Left ventricle myocardium inferior (tissue), 1 donor: Measurements from ENCODE around the gene CPPED1. TPM values are rescaled to one million over a fixed set of nuclear protein-coding genes. Genes with fewer than 3 reads are reported as not detected.

ENCODE experiments used
- DNase-seq: peaks from one replicate; pipeline ENCODE4 v3.0.0-alpha.2; 2020
- H3K27ac ChIP-seq: fragments of 200-600 bp; replicated peaks from 2 replicates; pipeline ENCODE4 v1.8.0; 2021
- H3K27me3 ChIP-seq: fragments of 200-600 bp; 2 replicates; pipeline ENCODE4 v1.8.0; 2021; ENCODE audit warnings: low read depth
- H3K36me3 ChIP-seq: fragments of 200-600 bp; 2 replicates; pipeline ENCODE4 v1.8.0; 2021
- H3K4me1 ChIP-seq: fragments of 200-600 bp; 2 replicates; pipeline ENCODE4 v1.8.0; 2021
- H3K4me3 ChIP-seq: fragments of 200-600 bp; 2 replicates; pipeline ENCODE4 v1.8.0; 2021; ENCODE audit warnings: mild to moderate bottlenecking, moderate library complexity
- H3K9me3 ChIP-seq: fragments of 200-600 bp; replicated peaks from 2 replicates; pipeline ENCODE4 v1.8.0; 2021
- intact Hi-C: fragments of 100-400 bp; cut with micrococcal nuclease; formaldehyde crosslinking; loops from one replicate; pipeline ENCODE4 v1.11.0; 2022
- total RNA-seq: library from RNA; stranded (reverse); fragmentation: NEBNext Ultra II Directional; extraction: Animal tissue kit (Norgen Biotek cat#: 25700); gene quantifications from one replicate; pipeline ENCODE4 v1.2.1, GENCODE V29; 2021
- TF ChIP-seq, protein P1 (sequence below): fragments of 200-600 bp; IDR thresholded peaks from 2 replicates; pipeline ENCODE4 v1.8.0; 2021; ENCODE audit warnings: antibody characterized with exemption, mild to moderate bottlenecking, borderline replicate concordance
- donor health status: DM: no; HTN: yes; CAD: no; lungs with severe emphysema.

CPPED1 gene
- total RNA-seq, 1 donor from 2014 or later: 12.4 TPM

DNA sequence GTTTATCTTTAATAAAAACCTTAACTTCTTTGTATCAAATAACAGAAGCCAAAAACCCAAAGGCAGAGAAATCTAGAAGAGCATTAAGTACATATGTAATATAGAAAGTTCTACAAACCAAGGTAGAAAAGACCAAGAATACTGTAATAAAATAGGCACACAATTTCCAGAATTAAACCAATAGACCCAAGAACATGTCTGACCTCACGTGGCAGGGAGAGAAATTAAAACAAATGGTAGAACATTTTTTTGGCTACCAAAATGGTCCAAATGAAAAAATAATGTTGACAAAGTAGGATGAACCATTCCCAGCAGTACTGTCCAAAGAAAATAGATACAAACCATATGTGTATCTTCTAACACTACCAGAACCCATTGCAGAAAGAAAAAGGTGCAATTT lies 183.5 kb downstream of the CPPED1 start:
- H3K27ac ChIP-seq: no peak overlapping the region
- no peaks in the 10 kb centered on the region for H3K36me3 ChIP-seq
- no peaks in the 10 kb centered on the region for H3K9me3 ChIP-seq
- no peak for DNase-seq
- H3K27me3 ChIP-seq: peaks cover 20% of the 10 kb centered on the region
- intact Hi-C loops: no loop called here
- no peak overlapping the region for H3K4me3 ChIP-seq
- TF ChIP-seq, protein P1, sequence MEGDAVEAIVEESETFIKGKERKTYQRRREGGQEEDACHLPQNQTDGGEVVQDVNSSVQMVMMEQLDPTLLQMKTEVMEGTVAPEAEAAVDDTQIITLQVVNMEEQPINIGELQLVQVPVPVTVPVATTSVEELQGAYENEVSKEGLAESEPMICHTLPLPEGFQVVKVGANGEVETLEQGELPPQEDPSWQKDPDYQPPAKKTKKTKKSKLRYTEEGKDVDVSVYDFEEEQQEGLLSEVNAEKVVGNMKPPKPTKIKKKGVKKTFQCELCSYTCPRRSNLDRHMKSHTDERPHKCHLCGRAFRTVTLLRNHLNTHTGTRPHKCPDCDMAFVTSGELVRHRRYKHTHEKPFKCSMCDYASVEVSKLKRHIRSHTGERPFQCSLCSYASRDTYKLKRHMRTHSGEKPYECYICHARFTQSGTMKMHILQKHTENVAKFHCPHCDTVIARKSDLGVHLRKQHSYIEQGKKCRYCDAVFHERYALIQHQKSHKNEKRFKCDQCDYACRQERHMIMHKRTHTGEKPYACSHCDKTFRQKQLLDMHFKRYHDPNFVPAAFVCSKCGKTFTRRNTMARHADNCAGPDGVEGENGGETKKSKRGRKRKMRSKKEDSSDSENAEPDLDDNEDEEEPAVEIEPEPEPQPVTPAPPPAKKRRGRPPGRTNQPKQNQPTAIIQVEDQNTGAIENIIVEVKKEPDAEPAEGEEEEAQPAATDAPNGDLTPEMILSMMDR: no peak
- H3K4me1 ChIP-seq: no peaks in the 10 kb centered on the region

DNA sequence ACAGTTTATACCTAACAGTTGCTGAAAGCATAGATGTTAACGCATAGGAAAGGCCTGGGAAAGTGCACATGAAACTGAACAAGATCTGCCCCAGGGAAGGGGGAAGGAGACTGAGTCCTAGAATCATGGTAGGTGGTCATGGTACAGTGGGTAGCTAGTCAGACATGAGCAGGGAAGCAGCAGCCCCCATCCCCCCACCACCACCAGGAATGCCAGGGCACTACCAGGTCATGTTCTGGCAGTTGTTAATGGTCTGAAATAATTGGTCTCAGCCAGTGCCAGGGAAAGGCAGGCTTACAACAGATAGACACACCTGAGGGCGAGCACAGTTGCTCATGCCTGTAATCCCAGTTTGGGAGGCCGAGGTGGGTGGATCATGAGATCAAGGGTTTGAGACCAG lies 185.2 kb downstream of the CPPED1 start:
- H3K9me3 ChIP-seq: no peaks in the 10 kb centered on the region
- no peaks in the 10 kb centered on the region for H3K36me3 ChIP-seq
- H3K4me3 ChIP-seq: no peak overlapping the region
- no peak for DNase-seq
- TF ChIP-seq, protein P1: no peak
- H3K27ac ChIP-seq: no peak overlapping the region
- peaks cover 6% of the 10 kb centered on the region for H3K27me3 ChIP-seq
- intact Hi-C loops: no loop called here
- no peaks in the 10 kb centered on the region for H3K4me1 ChIP-seq

- Histone ChIP-seq H3K9me3 (no peaks in the 10 kb centered on the region), H3K4me1 (no peaks in the 10 kb centered on the region), H3K27me3 (peaks cover 14% of the 10 kb centered on the region), H3K4me3 (no peak overlapping the region), H3K36me3 (no peaks in the 10 kb centered on the region), H3K27ac (no peak overlapping the region)
- intact Hi-C loops: no loop called here
- no peak for DNase-seq
- TF ChIP-seq, protein P1: no peak
Observed at GRCh38 chr16:12617401-12617819, 186.3 kb downstream of the CPPED1 start.

DNA sequence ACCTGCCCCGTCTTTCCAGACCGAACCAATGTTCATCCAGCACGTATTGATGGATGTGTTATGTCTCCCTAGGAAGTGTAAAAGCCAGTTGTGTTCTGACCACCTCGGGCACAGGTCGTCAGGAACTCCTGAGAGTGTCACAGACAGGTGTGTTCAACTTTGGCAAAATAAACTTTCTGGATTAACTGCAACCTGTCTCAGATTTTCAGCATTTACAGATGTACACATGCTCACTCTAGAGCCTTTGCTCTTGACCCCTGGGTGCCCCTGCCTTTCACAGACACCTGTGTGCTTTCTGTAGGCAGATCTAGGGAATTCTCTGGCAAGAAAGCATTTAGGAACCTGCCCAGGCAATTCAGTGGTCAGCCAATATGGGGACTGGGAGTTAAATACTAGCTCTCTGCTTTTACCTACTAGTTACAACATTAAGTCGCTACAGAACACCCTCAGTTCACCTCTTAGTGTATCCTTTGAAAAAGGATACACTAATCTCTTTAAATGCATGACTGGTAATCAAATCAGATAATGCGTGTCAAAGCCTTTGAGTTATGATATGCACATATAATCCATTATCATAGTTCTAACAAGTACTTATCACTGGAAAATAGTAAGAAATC lies 188.9 kb downstream of the CPPED1 start:
- Histone ChIP-seq H3K27ac (no peak overlapping the region), H3K4me1 (no peaks in the 10 kb centered on the region), H3K4me3 (no peak overlapping the region), H3K27me3 (peaks cover 25% of the 10 kb centered on the region), H3K36me3 (no peaks in the 10 kb centered on the region), H3K9me3 (no peaks in the 10 kb centered on the region)
- no peak for DNase-seq
- TF ChIP-seq, protein P1: no peak
- intact Hi-C loops: no loop called here

- H3K36me3 ChIP-seq: no peaks in the 10 kb centered on the region
- DNase-seq: no peak
- no peaks in the 10 kb centered on the region for H3K4me1 ChIP-seq
- H3K9me3 ChIP-seq: peaks cover 2% of the 10 kb centered on the region
- intact Hi-C loops: no loop called here
- H3K27me3 ChIP-seq: peaks cover 32% of the 10 kb centered on the region
- H3K4me3 ChIP-seq: no peak overlapping the region
- TF ChIP-seq, protein P1: no peak
- no peak overlapping the region for H3K27ac ChIP-seq
Observed at GRCh38 chr16:12613992-12614661, 189.6 kb downstream of the CPPED1 start.
